Measurements from ENCODE around the gene HES5.

The HES5 gene

DNA sequence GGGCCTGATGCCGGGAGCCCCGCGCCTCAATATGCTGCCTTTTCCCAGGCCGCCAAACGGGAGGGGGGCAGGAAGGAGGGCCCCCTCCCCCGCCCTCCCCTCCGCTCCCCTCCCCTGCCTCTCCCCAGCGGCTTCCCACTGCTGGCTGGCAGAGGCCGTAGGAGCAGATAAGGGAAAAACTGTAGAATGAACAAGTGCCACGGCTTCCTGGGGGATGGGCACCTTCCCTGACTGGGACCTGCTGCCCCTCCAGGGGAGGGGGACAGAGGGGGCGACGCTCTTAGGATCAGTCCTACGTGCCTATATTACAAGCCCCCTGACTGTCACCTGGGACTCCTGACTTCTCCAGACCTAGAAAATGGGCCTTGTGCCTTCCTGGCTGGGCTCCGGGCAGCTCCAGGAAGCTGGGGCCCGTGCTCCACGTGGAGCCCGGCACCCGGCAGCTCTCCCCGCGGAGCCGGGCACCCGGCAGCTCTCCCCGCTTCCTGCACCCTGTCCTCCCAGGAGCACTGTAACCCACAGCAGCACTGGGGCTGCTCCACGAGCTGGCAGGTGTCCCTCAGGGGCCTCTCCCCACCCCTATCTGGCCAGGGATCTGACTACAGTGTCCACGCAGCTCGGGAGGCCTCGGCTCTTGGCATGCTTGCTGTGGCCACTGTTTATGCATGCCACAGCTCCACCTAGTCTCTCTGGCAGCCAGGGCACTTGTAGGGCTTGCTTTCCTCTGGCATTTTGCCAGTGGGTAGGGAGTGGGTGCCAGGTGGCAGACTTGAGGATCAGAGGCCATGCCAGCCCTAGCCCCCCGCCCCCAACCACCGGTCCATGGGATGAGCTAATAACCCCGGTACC is 674 bp upstream of the HES5 start:
- no peak for DNase-seq (ENCODE audit: low read depth)

GRCh38 chr1:2528966-2529783 is 888 bp downstream of the HES5 start:
- DNase-seq (ENCODE audit: low read depth): no peak

- DNase-seq (ENCODE audit: low read depth): no peak
Measured at GRCh38 chr1:2528611-2528965, 1.5 kb downstream of the HES5 start.

- no peak for DNase-seq (ENCODE audit: low read depth)
Measured at GRCh38 chr1:2528016-2528415, 2.0 kb downstream of the HES5 start.

GRCh38 chr1:2527556-2527860 is 2.6 kb downstream of the HES5 start:
- DNase-seq (ENCODE audit: low read depth): no peak

DNA sequence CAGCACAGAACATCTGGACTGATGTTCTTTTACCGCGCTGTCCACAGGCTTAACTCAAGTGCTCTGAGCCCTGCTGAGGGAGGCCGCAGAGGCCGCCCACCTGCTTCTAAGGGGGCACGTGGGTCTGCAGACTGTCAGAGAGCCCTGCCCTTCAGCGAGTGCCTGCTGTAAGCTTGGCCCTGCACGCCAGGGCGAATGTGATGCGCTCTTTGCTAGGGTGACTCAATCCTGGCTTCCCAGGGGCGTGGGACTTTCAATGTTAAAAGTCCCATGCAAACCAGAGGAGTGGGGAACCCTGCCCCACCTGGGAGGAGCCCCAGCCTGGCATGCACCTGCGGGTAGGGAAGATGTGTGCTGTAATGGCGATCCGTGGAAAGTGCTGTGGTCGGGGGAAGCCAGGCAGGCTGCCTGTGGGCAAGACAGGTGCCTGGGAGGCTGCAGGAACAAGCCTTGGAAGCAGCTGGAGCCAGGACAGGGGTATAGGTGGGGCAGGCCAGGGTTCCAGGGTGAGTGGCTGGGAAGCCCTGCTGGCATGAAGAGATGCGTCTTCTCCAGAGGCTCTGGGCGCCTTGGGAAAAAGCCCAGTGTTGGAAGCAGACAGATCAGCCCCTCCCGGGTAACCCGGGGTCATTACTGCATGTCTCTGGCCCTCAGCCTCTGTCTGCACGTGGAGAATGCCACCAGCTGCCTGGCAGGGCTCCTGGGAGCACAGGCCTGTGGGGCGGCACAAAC is 3.1 kb downstream of the HES5 start:
- DNase-seq (ENCODE audit: low read depth): peak; percentile 50

- peak; percentile 84 for DNase-seq (ENCODE audit: low read depth)
Measured at GRCh38 chr1:2525920-2526823, 3.9 kb downstream of the HES5 start, which contains the start of gene PANK4. Gene PANK4 (minus strand): TSS chr1:2526596. CDS start chr1:2526587, 9 bp downstream.

DNA sequence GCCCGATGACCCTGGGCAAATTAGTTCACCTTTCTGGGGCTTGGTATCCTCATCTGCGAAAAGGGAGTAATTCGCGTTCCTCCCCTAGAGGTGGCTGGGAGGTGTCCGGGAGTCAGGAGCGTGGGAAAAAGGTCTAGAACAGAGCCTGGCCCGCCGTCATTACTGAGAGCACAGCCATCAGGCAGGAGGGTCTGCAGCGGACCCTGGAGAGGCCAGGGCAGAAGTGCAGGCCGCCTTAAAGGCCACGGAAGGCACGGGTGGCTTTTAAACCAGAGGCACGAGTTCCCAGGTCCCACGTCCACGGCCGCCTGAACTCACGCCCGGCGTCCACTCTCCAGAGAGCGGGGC is 4.5 kb downstream of the HES5 start:
- no peak for DNase-seq (ENCODE audit: low read depth)

- DNase-seq (ENCODE audit: low read depth): no peak
Measured at GRCh38 chr1:2523891-2524609, 6.0 kb downstream of the HES5 start.

GRCh38 chr1:2523191-2523890 is 6.7 kb downstream of the HES5 start:
- no peak for DNase-seq (ENCODE audit: low read depth)

DNA sequence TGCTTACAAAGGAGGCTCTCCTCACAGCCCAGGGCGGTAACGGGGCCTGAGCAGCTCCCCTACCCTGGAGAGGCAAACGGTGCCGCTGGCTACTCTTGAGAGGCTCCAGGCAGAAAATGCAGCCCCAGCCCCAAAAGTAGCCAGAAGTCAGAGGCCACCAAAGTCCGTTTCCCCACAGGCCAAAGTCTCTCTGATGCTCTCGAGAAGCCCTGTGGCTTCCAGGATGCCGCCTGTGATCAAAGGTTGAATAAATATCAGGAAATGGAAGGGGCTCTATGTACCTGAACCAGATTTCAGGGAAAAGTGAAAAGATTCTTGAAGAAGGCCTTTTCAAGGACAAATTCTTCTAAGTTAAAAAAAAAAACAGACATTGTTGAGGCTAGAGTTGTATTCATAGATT is 7.8 kb downstream of the HES5 start:
- no peak for DNase-seq (ENCODE audit: low read depth)

DNA sequence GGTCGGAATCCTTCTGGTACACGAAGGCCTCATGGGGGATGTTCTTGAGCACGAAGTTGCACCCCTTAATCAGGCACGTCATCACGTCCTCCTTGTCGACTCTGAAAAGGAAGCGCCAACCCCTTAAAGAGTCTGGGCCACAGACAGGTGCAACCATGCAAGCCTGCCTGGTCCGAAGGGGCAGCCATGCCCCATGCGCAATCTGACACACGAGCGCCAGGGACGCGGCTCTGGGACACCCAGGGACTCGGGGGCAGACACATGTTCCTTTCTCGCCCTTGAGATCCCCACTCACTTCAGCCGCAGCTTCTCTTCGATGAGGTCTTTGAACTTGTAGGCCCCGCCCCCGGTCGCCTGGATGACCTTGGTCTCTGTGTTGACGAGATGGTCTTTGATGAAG is 9.3 kb downstream of the HES5 start:
- no peak for DNase-seq (ENCODE audit: low read depth)

DNA sequence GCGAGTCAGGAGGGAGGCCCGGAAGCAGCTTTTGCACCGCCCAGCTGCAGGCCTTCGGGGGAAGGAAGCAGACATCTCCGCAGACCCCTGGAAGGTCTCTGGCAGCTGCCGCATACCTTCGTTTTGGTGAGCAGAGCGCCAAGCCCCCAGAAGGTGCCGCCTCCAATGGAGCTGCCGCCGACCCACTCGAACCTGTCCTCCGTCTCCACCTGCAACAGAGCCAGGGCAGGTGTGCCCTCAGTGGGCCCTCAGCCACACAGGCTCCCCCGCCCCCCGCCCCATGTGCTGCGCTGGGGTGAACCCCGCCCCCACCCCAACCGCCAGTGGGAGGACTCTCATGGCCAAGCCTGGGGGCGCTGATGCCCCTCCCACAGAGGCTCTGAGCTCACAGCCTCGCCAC is 9.9 kb downstream of the HES5 start:
- no peak for DNase-seq (ENCODE audit: low read depth)

- DNase-seq (ENCODE audit: low read depth): no peak
Measured at GRCh38 chr1:2519729-2520128, 10.3 kb downstream of the HES5 start.

GRCh38 chr1:2519029-2519685 is 10.9 kb downstream of the HES5 start:
- DNase-seq (ENCODE audit: low read depth): no peak

- DNase-seq (ENCODE audit: low read depth): no peak
Measured at GRCh38 chr1:2518528-2518927, 11.5 kb downstream of the HES5 start.

GRCh38 chr1:2517966-2518365 is 12.1 kb downstream of the HES5 start:
- no peak for DNase-seq (ENCODE audit: low read depth)

DNA sequence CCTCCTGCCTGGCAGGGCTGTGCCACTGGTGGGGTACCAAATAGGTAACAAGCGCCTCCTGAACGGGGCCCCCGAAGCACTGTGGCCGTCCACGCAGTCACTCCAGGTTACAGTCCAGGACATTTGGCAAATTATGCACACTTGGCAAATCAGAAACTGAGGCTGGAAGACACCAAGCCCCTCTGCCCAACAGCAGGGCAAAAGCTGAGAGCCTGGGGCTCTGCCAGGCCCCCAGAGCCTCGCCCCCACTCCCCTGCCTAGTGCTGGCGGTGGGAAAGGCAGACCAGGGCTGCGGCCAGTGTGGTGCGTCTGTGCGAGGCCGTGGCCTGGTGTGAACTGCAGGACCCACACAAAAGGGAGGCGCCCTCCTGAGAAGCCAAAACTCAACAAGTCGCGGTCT is 13.1 kb downstream of the HES5 start:
- DNase-seq (ENCODE audit: low read depth): no peak

GRCh38 chr1:2516124-2516523 is 13.9 kb downstream of the HES5 start:
- DNase-seq (ENCODE audit: low read depth): no peak

DNA sequence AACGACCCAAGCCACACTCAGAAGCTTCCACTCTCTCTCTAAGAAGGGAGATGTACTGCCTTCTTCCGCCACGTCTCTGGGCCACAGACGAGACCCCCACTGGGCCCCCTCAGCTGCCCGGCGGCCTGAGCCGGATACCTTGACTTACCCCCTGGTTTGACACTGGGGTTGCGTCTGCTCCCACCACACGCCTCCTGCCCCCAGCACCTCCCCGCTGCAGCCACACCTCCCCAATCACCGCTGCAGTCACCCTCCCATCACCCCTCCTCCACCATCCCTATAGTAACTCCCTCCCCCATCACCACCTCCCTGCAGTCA is 14.3 kb downstream of the HES5 start:
- no peak for DNase-seq (ENCODE audit: low read depth)

Measured in activated T-helper 9 cell treated with anti-CD3 and anti-CD28 coated beads, Interleukin-2, amount 50 U/mL, for 16 hours (primary cell).